Iris pigment epithelial cell (primary cell): ENCODE measurements around the gene CREBBP.
A peak's percentile ranks its signal among the peaks of the same experiment; 100 is the strongest.

Experiments
- DNase-seq: peaks from one replicate; pipeline ENCODE4 v3.0.0-alpha.2; 2011; ENCODE audit warnings: low read depth

Gene CREBBP

DNA sequence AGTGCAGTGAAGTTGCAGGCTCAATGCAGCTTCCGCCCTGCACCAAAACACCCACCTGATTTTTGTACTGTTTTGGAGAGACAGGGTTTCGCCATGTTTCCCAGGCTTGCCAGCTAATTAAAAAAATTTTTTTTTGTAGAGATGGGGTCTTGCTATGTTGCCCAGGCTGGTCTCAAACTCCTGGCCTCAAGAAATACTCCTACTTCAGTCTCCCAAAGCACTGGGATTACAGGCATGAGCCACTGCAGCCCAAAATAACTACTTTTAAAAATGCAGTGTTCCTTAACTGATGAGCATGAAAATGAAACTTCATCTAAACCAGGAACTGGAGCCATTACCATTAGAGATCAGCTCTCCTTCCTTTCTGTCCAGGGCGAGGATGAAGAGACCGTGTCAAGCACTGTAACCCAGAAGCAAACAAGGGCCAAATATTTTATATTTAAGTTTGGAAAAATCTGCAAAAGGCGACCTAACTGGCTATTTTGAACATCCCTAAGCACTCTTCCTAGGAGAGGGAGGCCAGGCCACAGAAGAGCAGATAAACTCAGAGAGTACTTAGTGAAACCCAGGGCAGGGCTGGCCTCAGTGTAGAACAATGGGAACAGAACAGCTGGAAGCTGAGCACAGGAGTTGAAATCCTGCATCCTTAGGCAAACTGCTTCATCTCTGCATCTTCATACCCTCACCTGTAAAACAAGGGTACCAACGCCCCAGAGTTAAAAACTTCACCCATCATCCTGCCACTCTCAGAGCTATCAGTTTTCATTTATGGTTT is 24.0 kb downstream of the CREBBP start:
- no peak for DNase-seq

DNA sequence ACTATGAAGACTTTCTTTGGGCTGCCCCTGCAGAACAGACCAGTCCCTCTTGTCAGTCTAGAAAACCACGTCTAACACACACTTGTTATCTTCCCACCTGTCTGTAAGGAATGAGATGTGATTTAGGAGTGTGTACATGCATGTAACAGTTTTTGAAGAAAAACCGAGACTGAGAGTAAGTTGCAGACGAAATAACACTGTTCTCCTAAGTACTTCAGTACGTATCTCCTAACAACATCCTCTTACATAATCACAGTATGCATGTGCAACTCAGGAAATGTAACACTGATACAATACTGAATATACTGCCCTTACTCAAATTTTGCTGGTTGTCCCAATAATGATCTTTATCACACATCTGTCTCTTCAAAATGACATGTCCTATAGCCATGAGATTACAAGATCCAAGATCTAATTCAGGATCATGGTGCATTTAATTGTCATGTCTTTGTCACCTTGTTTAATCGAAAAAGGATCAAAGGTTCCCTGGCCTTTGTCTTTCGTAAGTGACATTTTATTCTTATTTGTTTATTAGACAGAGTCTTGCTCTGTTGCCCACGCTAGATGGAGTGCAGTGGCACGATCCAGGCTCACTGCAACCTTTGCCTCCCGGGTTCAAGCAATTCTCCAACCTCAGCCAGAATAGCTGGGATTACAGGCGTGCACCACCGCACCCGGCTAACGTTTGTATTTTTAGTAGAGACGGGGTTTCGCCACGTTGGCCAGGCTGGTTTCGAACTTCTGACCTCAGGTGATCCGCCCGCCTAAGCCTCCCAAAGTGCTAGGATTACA is 25.6 kb downstream of the CREBBP start:
- peak; percentile 36 for DNase-seq

DNA sequence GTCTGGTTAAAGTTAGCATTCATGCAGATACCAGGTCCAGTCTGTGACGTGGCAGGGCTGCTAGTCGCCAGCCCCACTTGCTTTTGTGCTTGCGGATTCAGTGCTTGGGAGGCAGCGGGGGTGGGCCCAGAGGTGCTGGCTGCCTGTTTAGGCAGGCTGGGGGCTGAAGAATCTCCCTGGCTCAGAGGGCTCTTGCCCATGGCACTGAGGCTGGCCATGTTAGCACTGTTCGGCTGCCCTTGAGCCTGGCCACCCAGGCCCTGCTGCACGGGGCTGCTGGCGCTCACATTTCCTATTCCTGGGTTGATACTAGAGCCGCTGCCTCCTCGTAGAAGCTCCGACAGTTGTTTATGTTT is 30.0 kb downstream of the CREBBP start:
- DNase-seq, result no peak

DNA sequence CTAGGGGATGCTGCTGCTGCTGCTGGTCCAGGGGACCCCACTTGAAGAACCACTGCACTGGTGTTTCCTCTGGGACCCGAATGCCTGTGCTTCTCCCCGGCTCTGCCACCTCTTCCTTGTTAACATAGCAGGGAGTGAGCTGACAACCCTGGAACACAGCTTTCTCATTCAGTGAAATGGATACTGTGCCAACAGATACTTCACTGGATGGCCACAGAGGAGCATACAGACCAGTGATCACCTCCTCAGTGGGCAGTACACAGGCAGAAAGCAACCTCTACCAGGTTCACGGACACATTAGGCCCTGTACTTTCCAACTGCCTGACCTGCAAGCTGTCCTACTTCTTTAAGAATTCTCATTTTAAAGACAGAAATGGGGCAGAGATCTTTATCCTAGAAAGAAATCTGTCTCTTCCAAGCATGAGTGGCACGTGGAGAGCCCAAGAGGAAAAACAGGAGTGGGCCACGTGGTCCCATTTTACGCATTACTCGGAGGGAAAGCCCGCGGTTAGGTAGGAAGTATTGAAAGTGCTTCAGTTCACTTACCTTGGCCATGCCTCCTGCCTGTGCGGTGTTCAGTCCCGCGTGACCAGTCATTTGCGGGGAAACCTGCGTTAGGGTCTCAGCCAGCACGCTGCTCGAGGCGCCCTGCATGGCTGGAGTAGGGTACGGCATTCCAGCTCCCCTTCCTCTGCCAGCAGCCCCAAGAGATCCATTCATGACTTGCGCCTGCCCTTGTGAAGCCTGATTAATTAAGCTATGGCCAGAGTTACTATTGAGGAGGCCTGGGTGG is 30.6 kb downstream of the CREBBP start:
- DNase-seq, result no peak

DNA sequence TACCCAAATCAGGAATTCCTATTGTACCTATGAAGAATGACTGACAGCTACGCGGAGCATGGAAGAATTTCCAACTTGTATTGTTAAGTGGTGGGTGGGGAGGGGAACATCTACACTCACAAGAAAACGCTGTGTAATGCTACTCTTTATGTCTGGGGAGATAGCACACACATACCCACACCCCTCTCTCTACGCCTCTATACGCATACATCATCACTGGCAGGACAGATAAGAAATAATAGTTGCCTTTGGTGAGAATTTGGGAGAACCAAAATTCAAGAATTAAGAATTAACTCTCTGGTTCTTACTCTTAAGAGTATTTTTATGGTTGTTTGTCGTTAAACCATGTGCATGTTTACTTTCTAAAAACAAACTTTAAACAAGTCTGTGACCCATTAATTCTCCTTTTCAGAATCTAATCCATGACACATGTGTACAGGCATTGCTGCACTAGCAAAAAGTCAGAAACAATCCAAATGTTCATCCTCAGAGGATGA is 33.9 kb downstream of the CREBBP start:
- DNase-seq, result no peak

DNA sequence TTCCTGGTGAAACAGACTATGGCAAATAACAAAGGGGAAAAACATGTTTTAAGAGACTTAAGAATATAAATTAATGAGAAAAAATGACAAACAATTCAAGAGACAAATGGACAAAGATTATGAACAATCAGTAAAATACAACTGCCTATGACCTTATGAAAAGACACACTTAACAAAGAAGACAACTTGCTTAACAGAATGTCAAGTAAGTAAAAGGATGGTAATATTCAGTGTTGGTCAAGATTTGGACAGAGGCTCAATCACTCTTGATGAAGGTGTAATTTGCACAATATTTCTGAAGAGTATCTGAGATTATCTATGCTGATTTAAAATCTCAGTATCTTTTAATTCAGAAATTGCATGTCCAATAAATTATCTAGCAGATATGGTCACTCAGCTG is 34.4 kb downstream of the CREBBP start:
- no peak for DNase-seq

DNA sequence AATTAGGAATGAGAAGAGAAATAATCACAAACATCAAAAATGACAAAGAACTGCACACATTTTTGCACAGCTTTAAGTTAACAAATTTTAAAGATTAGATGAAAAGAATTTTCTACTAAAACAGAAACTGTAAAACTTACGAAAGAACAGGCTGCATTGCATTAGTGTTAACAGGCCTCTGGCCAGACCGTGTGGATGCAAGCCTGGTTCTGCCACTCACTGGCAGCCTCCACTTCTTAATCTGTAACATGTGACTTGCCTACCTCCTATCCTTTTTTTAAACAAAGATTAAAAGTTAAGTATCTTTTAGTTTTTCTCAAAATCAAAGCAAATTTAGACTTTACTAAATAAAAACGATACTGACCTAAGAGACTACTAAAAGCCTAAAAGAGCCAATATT is 37.5 kb downstream of the CREBBP start:
- peak; percentile 41 for DNase-seq

DNA sequence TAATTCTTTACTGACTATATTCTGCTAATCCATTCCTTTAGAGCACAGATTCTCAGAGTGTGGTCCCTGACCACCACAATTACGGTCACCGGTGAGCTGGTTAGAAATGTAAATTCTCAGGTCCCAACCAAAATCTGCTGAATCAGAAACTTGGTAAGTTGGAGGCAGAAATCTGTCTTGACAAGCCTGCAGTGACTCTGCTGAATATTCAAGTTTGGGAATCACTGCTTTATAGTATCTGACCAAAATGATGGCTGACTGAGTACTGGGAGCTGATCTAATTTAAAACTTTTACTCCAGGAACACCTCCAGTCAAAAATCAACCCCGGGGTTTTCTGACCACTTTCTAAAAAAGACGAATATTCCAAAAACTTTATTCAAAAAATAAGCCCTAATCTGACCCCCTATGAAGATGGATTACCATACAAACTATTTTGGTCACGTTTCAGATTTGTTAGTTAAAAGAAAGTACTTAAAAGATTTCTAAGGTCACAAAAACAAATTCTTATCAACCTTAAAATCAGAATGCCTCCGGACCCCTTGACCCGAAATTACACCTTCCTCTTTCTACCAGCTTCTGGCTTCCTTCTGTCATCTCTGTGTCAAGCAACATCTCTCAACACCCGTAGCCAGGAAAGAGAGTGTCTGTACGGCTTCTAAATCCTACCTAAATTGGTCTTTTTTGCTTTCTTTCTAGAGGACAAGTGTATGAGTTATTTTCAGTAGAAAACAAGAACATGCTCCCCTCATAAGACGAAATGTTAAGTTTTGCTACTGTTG is 38.6 kb downstream of the CREBBP start:
- DNase-seq, result no peak

DNA sequence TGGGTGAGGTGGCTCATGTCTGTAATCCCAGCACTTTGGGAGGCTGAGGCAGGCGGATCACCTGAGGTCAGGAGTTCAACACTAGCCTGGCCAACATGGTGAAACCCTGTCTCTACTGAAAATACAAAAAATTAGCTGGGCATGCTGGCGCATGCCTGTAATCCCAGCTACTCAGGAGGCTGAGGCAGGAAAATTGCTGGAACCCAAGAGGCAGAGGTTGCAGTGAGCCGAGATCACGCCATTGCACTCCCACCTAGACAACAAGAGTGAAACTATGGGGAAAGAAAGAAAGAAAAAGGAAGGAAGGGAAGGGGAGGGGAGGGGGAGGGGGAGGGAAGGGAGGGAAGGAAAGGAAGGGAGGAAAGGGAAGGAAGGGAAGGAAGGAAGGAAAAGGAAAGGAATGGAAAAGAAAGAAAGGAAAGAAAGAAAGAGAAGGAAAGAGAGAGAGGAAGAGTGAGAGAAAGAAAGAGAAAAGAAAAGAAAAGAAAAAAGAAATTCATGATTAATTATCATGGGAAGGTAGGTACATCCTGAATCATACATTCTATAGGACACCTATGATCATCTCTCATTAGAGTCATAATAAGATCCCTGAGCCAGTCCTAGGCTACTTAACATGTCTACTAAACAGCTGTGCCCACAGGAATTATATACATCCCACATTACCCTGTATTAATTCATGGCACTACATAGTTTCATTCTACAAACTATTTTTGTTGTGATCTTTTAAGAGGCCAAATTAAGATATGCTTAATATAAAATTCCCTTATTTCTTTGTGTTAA is 40.9 kb downstream of the CREBBP start:
- no peak for DNase-seq

DNA sequence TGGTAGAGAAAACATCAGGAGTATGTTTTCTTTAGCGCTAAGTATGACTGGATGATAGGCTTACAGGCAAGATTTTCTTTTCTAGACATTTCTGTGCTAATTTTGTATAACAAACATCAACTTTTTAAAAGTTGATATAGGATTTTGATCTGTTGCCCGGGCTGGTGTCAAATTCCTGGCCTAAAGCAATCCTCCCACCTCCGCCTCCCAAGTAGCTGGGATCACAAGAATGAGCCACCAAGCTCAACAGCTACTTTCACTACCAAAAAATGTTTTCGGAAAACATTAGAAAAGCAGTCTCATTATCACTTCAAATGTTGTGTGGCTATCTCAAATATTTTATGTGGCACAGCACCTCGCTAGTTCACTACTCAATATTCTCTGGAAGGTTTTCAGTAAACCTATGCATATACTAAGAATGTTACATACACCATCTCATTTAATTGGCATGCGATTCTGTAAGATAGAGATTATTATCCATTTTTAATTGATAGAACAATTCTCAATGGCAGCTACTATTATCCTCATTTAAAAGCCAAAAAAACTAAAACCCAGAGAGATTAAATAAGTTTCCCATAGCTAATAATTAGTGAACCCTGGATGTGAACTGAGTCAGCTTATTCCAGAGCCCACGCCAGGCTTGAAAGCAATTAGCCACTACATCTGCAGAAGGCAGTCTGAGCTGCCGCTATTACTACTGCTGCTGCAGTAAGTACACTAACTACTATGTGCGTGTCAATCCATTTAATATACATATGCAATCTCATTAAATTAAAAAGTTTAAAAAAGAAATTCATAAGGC is 41.7 kb downstream of the CREBBP start:
- DNase-seq, result peak; percentile 46

DNA sequence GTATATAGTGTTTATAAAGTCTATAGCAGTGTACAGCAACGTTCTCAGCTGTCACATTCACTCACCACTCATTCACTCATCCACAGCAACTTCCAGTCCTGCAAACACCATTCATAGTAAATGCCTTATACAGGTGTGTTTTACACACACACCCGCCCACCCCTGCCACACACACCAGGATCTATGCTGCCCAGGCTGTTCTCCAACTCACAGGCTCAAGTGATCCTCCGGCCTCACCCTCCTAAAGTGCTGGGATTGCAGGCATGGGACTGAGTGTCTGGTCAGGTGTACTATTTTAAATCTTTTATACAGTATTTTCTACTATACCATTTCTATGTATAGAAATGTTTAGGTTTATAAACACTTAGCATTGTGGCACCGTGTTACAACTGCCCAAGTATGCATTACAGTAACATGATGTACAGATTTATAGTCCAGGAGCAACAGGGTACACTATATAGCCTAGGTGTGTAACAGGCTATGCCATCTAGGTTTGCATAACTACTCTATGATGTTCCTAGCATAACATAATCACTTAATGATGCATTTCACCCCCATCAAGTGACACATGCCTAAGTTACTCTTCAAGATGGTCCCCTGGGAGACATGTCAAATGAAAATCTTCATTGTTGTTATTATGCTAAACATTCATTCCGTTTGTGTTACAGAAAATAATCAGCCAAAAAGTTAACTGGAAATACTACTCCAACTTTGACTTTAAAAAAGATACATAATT is 42.5 kb downstream of the CREBBP start:
- DNase-seq, result no peak

DNA sequence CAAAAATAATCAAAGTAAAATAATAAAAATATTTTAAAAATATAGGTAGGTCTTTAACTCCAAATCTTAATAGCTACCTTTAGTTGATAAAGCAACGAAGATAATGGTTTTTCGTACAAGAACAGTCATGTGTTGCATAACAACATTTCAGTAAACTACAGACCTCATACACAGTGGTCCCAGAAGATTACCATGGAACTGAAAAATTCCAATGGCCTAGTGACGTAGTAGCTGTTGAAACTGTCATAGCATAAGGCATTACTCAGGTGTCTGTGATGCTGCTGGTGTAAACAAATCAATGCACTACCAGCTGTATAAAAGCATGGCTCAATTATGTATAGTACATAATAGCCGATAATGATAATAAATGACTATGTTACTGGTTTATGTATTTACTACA is 43.9 kb downstream of the CREBBP start:
- DNase-seq, result peak; percentile 57

DNA sequence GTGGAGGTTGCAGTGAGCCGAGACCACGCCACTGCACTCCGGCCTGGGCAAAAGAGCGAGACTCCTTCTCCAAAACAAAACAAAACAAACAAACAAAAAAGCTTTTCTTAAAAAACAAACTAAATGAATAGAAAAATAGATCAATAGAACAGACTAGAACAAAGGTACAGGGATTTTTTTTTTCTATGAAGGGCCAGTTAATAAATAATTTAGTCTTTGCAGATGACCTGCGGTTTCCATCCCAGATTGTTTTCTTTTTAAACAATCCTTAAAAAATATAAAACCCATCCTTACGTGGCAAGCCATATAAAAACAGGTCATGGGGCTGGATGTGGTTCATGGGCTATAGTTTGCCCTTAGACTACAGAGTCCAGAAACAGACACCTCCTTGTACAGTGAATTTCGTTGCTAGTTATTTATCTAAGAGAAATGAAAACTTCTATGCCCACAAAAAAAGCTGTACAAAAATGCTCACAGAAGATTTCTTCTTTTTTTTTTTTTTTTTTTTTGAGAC is 45.4 kb downstream of the CREBBP start:
- DNase-seq, result no peak

DNA sequence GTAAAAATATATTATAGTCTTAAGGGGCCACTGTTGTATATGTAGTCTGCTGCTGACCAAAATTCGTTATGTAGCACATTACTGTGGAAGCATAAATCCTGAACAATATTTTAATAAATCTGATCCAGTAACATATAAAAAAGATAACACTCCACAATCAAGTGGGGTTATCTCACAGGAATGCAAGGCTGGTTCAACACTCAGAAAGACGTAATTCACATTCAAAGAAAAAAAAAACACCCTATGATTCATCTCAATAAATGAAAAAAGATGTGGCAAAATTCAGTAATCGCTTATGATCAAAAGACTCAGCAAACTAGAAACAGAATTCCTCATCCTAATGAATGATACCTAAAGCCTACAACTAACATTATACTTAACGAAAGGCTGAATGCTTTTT is 47.8 kb downstream of the CREBBP start:
- DNase-seq, result no peak

DNA sequence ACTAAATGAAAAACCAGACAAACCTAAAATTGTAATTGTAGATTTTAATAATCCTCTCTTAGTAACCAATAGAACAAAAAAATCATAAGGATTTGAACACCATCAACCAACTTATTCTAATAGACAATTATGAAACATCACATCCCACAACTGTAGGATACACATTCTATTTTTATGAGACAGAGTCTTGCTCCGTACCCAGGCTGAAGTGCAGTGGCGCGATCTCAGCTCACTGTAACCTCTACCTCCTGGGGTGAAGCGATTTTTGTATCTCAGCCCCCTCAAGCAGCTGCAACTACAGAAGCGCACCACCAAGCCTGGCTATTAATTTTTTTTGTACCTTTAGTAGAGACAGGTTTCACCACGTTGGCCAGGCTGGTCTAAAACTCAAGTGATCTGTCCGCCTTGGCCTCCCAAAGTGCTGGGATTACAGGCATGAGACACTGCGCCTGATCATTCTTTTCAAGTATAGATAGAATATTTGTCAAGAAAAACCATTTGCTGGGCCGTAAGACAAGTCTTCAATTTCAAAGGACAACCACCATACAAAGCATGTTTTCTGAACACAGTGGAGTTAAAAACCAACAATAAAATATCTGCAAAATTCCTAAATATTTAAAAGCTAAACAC is 49.8 kb downstream of the CREBBP start:
- no peak for DNase-seq

DNA sequence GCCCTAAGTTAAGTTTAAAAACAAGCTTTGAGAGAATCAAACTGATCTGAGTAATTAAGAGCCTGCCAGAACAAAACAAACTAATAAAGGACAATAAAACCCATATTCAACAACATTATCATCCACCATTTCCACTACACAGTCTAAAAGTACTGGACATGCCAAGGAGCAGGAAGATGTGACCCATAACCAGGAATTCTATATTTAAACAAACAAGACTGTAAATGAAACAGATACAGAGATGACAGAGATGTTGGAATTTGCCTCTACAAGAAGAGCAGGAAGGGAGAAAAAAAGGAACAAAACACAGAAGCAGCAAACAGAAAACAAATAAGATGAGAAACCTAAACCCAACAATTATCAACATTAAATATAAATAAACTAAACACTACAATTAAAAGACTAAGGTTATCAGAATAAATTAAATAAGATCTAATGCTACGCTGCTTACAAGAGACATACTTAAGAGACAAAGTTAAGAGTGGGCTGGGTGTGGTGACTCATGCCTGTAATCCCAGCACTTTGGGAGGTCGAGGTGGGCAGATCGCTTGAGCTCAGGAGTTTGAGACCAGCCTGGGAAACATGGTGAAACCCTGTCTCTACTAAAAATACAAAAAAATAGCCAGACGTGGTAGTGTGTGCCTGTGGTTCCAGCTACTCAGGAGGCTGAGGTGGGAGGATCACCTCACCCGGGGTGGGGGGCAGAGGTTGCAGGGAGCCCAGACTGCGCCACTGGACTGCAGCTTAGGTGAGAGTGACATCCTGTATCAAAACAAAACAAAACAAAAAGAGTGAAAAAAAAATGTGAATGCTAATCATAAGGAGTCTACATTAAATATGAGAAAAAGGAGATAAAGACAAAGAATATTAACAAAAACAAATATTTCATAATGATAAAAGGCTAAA is 50.6 kb downstream of the CREBBP start:
- DNase-seq, result peak; percentile 55

DNA sequence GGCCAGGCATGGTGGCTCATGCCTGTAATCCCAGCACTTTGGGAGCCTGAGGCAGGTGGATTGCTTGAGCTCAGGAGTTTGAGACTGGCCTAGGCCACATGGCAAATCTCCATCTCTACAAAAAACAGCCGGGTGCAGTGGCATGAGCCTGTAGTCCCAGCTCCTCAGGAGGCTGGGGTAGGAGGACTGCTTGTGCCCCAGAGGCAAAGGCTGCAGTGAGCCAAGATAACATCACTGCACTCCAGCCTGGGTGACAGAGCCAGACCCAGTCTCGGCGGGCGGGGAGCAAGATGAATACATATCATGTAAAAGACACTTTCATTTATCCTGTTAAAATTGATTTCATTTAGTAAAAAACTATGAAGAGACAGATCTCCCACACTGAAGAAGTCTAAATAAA is 54.6 kb downstream of the CREBBP start:
- no peak for DNase-seq

DNA sequence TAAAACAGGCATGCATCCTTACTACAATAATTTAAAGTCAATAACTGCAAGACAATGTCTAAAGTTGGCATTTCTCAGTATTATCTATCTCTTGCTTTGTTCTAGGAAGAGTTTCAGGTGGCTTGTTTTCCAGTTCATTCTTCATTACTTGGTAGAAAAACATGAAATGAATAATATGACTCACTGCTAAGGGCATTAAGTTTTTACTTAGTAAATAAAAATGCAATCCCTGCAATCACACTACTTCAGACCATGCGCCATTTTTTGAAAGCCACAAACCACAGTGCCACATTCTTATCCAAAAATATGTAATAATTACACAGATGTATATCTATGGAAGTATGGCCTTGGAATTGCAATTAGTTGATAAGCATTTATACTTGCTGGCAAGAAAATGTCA is 55.4 kb downstream of the CREBBP start:
- peak; percentile 69 for DNase-seq
